HepG2 (cell line): Measurements from ENCODE around the gene SYNGR2. TPM values are rescaled to one million over a fixed set of nuclear protein-coding genes. Genes with fewer than 3 reads are reported as not detected.
A peak's percentile ranks its signal among the peaks of the same experiment; 100 is the strongest.

ENCODE experiments used
- BHLHE40 ChIP-seq: IDR thresholded peaks from 2 replicates; pipeline ENCODE4 v1.6.1; 2011; ENCODE audit warnings: low read length, improper control_type of control experiment
- ELF1 ChIP-seq: sonication (generic); formaldehyde crosslinking; IDR thresholded peaks from 2 replicates; pipeline ENCODE4 v1.4.0; 2020; ENCODE audit warnings: missing genetic modification reagents
- FOXP1 ChIP-seq, 2 experiments: fragments of 450-650 bp in 1 of 2; IDR thresholded peaks; 2 replicates each; pipeline ENCODE4 v1.6.1; 2017 to 2018; ENCODE audit warnings: antibody characterized with exemption in 1 of 2
- GTF3A ChIP-seq: sonication (generic); formaldehyde crosslinking; conservative IDR thresholded peaks from 2 replicates; pipeline ENCODE4 v1.4.0; 2020; ENCODE audit warnings: mild to moderate bottlenecking, missing genetic modification reagents
- HMGXB3 ChIP-seq: sonication (generic); formaldehyde crosslinking; IDR thresholded peaks from 2 replicates; pipeline ENCODE4 v1.4.0; 2020; ENCODE audit warnings: missing genetic modification reagents, borderline replicate concordance
- MLLT10 ChIP-seq: sonication (generic); formaldehyde crosslinking; IDR thresholded peaks from 2 replicates; pipeline ENCODE4 v1.4.0; 2020; ENCODE audit warnings: missing genetic modification reagents
- PRMT3 ChIP-seq: sonication (generic); formaldehyde crosslinking; IDR thresholded peaks from 2 replicates; pipeline ENCODE4 v1.8.1; 2022; ENCODE audit warnings: low read depth, mild to moderate bottlenecking, moderate library complexity, missing genetic modification reagents, borderline replicate concordance
- SNAPC5 ChIP-seq: sonication (generic); formaldehyde crosslinking; IDR thresholded peaks from 2 replicates; pipeline ENCODE4 v1.8.1; 2023; ENCODE audit warnings: mild to moderate bottlenecking, missing genetic modification reagents, borderline replicate concordance
- STAT5B ChIP-seq: sonication (generic); formaldehyde crosslinking; IDR thresholded peaks from 2 replicates; pipeline ENCODE4 v1.4.0; 2020; ENCODE audit warnings: missing genetic modification reagents
- TEAD2 ChIP-seq: sonication (generic); formaldehyde crosslinking; IDR thresholded peaks from 2 replicates; pipeline ENCODE4 v1.9.0; 2021; ENCODE audit warnings: missing genetic modification reagents
- TGIF2 ChIP-seq: IDR thresholded peaks from 2 replicates; pipeline ENCODE4 v1.6.1; 2016; ENCODE audit warnings: control low read depth, missing compliant biosample characterization
- TOPORS ChIP-seq: sonication (generic); formaldehyde crosslinking; IDR thresholded peaks from 2 replicates; pipeline ENCODE4 v1.8.0; 2023; ENCODE audit warnings: mild to moderate bottlenecking, missing genetic modification reagents
- YEATS4 ChIP-seq: sonication (generic); formaldehyde crosslinking; IDR thresholded peaks from 2 replicates; pipeline ENCODE4 v1.4.0; 2020; ENCODE audit warnings: missing genetic modification reagents, borderline replicate concordance
- ZNF260 ChIP-seq: sonication (generic); formaldehyde crosslinking; IDR thresholded peaks from 2 replicates; pipeline ENCODE4 v1.4.0; 2020; ENCODE audit warnings: missing genetic modification reagents, low read depth, mild to moderate bottlenecking, borderline replicate concordance
- ZNF556 ChIP-seq: sonication (generic); formaldehyde crosslinking; IDR thresholded peaks from 2 replicates; pipeline ENCODE4 v1.4.0; 2020; ENCODE audit warnings: mild to moderate bottlenecking, missing genetic modification reagents, borderline replicate concordance
- ZNF75D ChIP-seq: sonication (generic); formaldehyde crosslinking; IDR thresholded peaks from 2 replicates; pipeline ENCODE4 v1.8.1; 2023; ENCODE audit warnings: missing genetic modification reagents, mild to moderate bottlenecking, borderline replicate concordance
- ZNF768 ChIP-seq: sonication (generic); formaldehyde crosslinking; IDR thresholded peaks from 2 replicates; pipeline ENCODE4 v1.4.0; 2020; ENCODE audit warnings: missing genetic modification reagents
- ZNF83 ChIP-seq: sonication (generic); formaldehyde crosslinking; IDR thresholded peaks from 2 replicates; pipeline ENCODE4 v1.4.0; 2020; ENCODE audit warnings: missing genetic modification reagents, mild to moderate bottlenecking, borderline replicate concordance
- polyA plus RNA-seq, 8 experiments: library from polyadenylated mRNA; depleted of rRNA in 3 of 8; stranded (reverse) in 7 of 8; unstranded in 1 of 8; fragments of >200 nt; fragmentation: Illumina TruSeq in 4 of 8; extraction: Trizol in 4 of 8; gene quantifications; 2 replicates each; pipeline versions ENCODE4 v1.2.1 to v1.2.3, GENCODE V29; 2011 to 2016; ENCODE audit warnings: low read depth in 4 of 8, missing spikeins in 1 of 8, mixed read lengths in 1 of 8; ENCODE audit not compliant: insufficient read depth in 1 of 8
- total RNA-seq, 5 experiments: library from RNA; depleted of rRNA; stranded (reverse); fragments of >200 nt; fragmentation: Illumina TruSeq; extraction: Trizol; gene quantifications; 2 replicates each; pipeline ENCODE4 v1.2.3, GENCODE V29; 2016; ENCODE audit warnings: low read depth in 1 of 5
- TF ChIP-seq, protein P1 (sequence below): sonication (generic); formaldehyde crosslinking; IDR thresholded peaks from 2 replicates; pipeline ENCODE4 v1.5.0; 2020; ENCODE audit warnings: mild to moderate bottlenecking, missing genetic modification reagents
- TF ChIP-seq, protein P2 (sequence below): sonication (generic); formaldehyde crosslinking; IDR thresholded peaks from 2 replicates; pipeline ENCODE4 v1.5.0; 2020; ENCODE audit warnings: mild to moderate bottlenecking, missing genetic modification reagents, moderate library complexity
- TF ChIP-seq, protein P3 (sequence below): sonication (generic); formaldehyde crosslinking; IDR thresholded peaks from 2 replicates; pipeline ENCODE4 v1.4.0; 2020; ENCODE audit warnings: missing genetic modification reagents

SYNGR2 gene
- total and polyA plus RNA-seq, 2 of the 13 experiments (the other 11 are each of a cell fraction or from before 2014, with no cell fraction given), result 46.7 to 170 TPM

DNA sequence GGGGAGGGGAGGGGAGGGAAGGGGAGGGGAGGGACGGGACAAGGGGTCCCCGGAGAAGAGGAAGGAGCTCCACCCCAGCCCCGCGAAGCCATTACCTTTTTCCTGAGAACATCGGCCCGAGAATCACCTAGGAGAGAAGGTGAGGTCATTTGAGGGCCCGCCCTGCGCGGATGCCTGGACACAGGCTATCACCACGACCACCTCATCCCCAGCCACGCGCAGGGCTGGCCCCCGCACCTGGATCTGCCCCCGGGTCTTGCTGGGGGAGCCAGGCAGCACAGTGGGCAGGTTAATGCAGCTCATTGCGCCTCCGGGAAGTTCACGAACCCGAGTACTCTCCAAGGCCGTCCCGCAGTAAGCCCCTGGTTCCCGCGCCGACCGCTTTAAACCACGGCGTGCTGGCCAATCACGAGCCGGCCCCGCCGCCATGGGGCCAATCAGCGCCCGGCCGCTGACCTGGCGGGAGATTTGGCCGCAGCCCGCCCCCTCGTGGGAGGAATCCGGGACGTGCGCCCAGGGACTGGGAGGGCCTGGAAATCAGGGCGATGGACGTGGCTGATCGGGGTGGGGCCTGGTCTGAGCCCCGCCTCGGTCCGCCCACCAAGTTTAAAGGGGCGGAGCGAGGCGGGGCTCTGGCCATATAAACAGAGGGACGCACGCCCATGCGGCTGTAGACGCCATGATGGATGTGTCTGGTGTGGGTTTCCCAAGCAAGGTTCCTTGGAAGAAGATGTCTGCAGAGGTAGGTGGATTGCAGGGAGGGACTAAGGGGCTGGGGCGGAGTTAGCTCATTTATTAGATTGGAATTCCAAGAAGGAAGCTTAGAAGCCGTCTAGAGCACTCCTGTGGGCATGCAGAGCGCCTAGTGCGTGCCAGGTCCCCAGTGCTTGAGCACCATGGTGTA is 18.6 kb downstream of the SYNGR2 start, which contains the start of the genes AFMID and TK1 (continued):
- peak; percentile 98 for TF ChIP-seq SNAPC5
- TF ChIP-seq GTF3A (CRISPR knock-in tag), result no peak; the same call in 1 of the 2 replicates
- TF ChIP-seq PRMT3, result peak; percentile 99
- peak; percentile 74 for TF ChIP-seq ZNF768
- TF ChIP-seq, protein P1, sequence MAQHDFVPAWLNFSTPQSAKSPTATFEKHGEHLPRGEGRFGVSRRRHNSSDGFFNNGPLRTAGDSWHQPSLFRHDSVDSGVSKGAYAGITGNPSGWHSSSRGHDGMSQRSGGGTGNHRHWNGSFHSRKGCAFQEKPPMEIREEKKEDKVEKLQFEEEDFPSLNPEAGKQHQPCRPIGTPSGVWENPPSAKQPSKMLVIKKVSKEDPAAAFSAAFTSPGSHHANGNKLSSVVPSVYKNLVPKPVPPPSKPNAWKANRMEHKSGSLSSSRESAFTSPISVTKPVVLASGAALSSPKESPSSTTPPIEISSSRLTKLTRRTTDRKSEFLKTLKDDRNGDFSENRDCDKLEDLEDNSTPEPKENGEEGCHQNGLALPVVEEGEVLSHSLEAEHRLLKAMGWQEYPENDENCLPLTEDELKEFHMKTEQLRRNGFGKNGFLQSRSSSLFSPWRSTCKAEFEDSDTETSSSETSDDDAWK (CRISPR knock-in tag), result no peak
- TF ChIP-seq ELF1 (CRISPR knock-in tag), result peak; percentile 72
- peak; percentile 97 for TF ChIP-seq TEAD2
- TF ChIP-seq YEATS4 (CRISPR knock-in tag), result peak; percentile 86
- TF ChIP-seq TGIF2 (CRISPR knock-in tag), result peak; percentile 89; the same call in 1 of the 2 replicates
- peak; percentile 74 for TF ChIP-seq HMGXB3 (CRISPR knock-in tag)
- TF ChIP-seq ZNF83 (CRISPR knock-in tag), result 0 out of 2 replicates have a peak, but pooled peaks have one; percentile 44
- peak; percentile 58; the same call in 1 of the 2 replicates for TF ChIP-seq BHLHE40
- TF ChIP-seq ZNF75D (CRISPR knock-in tag), result no peak
- no peak for TF ChIP-seq ZNF260
- TF ChIP-seq MLLT10 (CRISPR knock-in tag), result no peak
- TF ChIP-seq, protein P2, sequence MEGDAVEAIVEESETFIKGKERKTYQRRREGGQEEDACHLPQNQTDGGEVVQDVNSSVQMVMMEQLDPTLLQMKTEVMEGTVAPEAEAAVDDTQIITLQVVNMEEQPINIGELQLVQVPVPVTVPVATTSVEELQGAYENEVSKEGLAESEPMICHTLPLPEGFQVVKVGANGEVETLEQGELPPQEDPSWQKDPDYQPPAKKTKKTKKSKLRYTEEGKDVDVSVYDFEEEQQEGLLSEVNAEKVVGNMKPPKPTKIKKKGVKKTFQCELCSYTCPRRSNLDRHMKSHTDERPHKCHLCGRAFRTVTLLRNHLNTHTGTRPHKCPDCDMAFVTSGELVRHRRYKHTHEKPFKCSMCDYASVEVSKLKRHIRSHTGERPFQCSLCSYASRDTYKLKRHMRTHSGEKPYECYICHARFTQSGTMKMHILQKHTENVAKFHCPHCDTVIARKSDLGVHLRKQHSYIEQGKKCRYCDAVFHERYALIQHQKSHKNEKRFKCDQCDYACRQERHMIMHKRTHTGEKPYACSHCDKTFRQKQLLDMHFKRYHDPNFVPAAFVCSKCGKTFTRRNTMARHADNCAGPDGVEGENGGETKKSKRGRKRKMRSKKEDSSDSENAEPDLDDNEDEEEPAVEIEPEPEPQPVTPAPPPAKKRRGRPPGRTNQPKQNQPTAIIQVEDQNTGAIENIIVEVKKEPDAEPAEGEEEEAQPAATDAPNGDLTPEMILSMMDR (CRISPR knock-in tag), result peak; percentile 98
- TF ChIP-seq, protein P3, sequence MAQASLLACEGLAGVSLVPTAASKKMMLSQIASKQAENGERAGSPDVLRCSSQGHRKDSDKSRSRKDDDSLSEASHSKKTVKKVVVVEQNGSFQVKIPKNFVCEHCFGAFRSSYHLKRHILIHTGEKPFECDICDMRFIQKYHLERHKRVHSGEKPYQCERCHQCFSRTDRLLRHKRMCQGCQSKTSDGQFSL (CRISPR knock-in tag), result peak; percentile 19; the same call in 1 of the 2 replicates
- TF ChIP-seq STAT5B (CRISPR knock-in tag), result peak; percentile 51; the same call in 1 of the 2 replicates
- TF ChIP-seq ZNF556 (CRISPR knock-in tag), result no peak
- TF ChIP-seq TOPORS (CRISPR knock-in tag), result peak; percentile 99
- no peak for TF ChIP-seq FOXP1 (IDR thresholded peaks at IDR 0.05)
- TF ChIP-seq FOXP1 (CRISPR knock-in tag; IDR thresholded peaks at IDR 0.05), result 0 out of 2 replicates have a peak, but pooled peaks have one; percentile 23
